HG03460 (cell line): ENCODE measurements around the gene CHST13.
"Not testable (repeated sequence)": the region's sequence is repeated elsewhere in the genome, so short reads cannot be mapped to it uniquely, and the experiment has no call there.

Experiments
- ATAC-seq: cut with Tn5 transposase; IDR thresholded peaks from one replicate; pipeline ENCODE4 v1.9.1; 2021; ENCODE audit not compliant: unreplicated experiment

Gene CHST13

DNA sequence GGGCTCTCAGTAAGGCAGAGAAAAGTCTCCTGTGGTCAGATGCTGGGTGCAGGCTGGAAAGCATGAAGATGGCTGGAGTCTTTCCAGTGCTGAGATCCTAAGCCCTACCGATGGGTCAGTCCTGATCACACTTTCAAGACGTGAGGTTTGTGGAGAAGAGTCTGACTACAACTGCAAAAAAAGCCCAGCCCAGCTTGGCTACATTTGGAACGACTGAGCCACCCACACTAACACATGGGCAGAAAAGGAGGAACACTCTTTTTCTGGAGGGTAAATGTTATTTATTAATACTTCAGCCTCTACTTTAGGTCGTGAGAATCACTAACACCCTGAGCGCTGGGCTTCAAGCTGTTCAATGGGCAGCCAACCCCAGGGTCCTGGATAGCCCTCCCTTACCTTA is 56.8 kb downstream of the CHST13 start:
- no peak for ATAC-seq

DNA sequence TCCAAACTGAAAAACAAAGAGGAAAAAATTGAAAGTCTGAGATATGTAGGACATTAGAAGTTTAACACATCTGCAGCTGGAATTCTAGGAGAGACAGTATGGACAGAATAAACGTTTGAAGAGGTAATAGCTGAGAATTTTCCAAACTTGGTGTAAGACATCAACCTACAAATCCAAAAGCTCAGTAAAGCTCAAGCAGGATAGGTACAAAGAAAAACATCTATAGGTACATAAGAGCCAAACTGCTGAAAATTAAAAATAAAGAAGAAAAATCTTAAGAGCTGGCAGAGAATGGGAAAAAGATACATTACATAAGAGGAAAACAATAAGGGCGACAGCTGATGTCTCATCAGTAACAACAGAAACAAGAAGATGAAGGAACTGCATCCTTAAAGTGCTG is 57.6 kb downstream of the CHST13 start:
- no peak for ATAC-seq

DNA sequence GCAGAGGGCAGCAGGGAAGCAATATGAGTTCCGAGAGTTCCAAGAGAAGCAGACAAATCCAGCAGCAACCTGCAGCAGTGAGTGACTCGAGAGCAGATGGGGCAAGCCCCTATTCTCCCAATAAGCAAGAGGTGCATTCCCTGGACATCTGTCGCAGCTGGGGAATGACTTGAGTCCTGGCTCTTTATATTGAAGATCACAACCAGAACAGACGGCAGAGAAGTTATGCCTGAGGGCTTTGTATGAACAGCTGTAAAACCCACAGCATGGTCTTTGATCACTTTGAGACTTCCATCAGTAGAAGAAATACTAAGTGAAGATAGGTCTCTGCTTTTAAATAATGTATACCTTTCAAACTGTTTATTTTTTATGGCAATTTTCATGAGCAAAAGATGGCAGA is 58.4 kb downstream of the CHST13 start:
- no peak for ATAC-seq

DNA sequence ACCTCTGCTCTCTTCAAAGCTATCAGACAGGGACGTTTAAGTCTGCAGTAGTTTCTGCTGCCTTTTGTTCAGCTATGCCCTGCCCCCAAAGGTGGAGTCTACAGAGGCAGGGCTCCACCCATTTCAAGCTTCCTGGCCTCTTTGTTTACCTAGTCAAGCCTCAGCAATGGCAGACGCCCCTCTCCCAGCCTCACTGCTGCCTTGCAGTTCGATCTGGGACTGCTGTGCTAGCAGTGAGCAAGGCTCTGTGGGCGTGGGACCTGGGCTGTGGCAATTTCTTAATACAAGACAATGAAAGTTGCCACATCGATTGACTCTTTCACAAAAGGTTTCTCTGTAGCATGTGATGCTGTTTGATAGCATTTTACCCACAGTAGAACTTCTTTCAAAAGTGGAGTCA is 67.6 kb downstream of the CHST13 start:
- not testable (repeated sequence) for ATAC-seq
